ENCODE results near the gene MYCL. TPM values are rescaled to one million over a fixed set of nuclear protein-coding genes. Genes with fewer than 3 reads are reported as not detected.

The MYCL gene
- total RNA-seq, 1 donor from 2014 or later = 8.2 TPM

- TF ChIP-seq CTCF (IDR thresholded peaks at IDR 0.05; ENCODE audit: insufficient read depth, low read length, poor library complexity, severe bottlenecking) = no peak
- Histone ChIP-seq H3K4me3 (ENCODE audit: low read depth, low read length) (no peak overlapping the region), H3K36me3 (ENCODE audit: control insufficient read depth, insufficient read depth, low read length) (no peaks in the 10 kb centered on the region), H3K27me3 (ENCODE audit: control insufficient read depth, insufficient read depth, low read length) (no peaks in the 10 kb centered on the region)
- no peak for DNase-seq (ENCODE audit: low read depth)
Measured at GRCh38 chr1:39943471-39944290, 42.0 kb upstream of the MYCL start.

GRCh38 chr1:39940980-39941871 lies 39.5 kb upstream of the MYCL start:
- DNase-seq (ENCODE audit: low read depth) = no peak
- H3K27me3 ChIP-seq (ENCODE audit: control insufficient read depth, insufficient read depth, low read length) = no peaks in the 10 kb centered on the region
- H3K36me3 ChIP-seq (ENCODE audit: control insufficient read depth, insufficient read depth, low read length) = no peaks in the 10 kb centered on the region
- no peak for TF ChIP-seq CTCF (IDR thresholded peaks at IDR 0.05; ENCODE audit: insufficient read depth, low read length, poor library complexity, severe bottlenecking)
- H3K4me3 ChIP-seq (ENCODE audit: low read depth, low read length) = no peak overlapping the region

GRCh38 chr1:39940253-39940652 lies 38.5 kb upstream of the MYCL start:
- Histone ChIP-seq H3K4me3 (ENCODE audit: low read depth, low read length) (no peak overlapping the region), H3K36me3 (ENCODE audit: control insufficient read depth, insufficient read depth, low read length) (no peaks in the 10 kb centered on the region), H3K27me3 (ENCODE audit: control insufficient read depth, insufficient read depth, low read length) (no peaks in the 10 kb centered on the region)
- no peak for DNase-seq (ENCODE audit: low read depth)
- no peak for TF ChIP-seq CTCF (IDR thresholded peaks at IDR 0.05; ENCODE audit: insufficient read depth, low read length, poor library complexity, severe bottlenecking)

GRCh38 chr1:39938856-39939255 lies 37.1 kb upstream of the MYCL start:
- no peaks in the 10 kb centered on the region for H3K27me3 ChIP-seq (ENCODE audit: control insufficient read depth, insufficient read depth, low read length)
- TF ChIP-seq CTCF (IDR thresholded peaks at IDR 0.05; ENCODE audit: insufficient read depth, low read length, poor library complexity, severe bottlenecking) = no peak
- no peak overlapping the region for H3K4me3 ChIP-seq (ENCODE audit: low read depth, low read length)
- H3K36me3 ChIP-seq (ENCODE audit: control insufficient read depth, insufficient read depth, low read length) = no peaks in the 10 kb centered on the region
- DNase-seq (ENCODE audit: low read depth) = no peak

- TF ChIP-seq CTCF (IDR thresholded peaks at IDR 0.05; ENCODE audit: insufficient read depth, low read length, poor library complexity, severe bottlenecking) = no peak
- Histone ChIP-seq H3K27me3 (ENCODE audit: control insufficient read depth, insufficient read depth, low read length) (no peaks in the 10 kb centered on the region), H3K36me3 (ENCODE audit: control insufficient read depth, insufficient read depth, low read length) (no peaks in the 10 kb centered on the region), H3K4me3 (ENCODE audit: low read depth, low read length) (no peak overlapping the region)
- DNase-seq (ENCODE audit: low read depth) = no peak
Measured at GRCh38 chr1:39936724-39937491, 35.2 kb upstream of the MYCL start.
